Measurements from ENCODE around the gene PCGF6.

Gene PCGF6

GRCh38 chr10:103256613-103257012 is 94.3 kb downstream of the PCGF6 start:
- no peak for DNase-seq (ENCODE audit: low spot score)

GRCh38 chr10:103254538-103255325 is 96.2 kb downstream of the PCGF6 start:
- DNase-seq (ENCODE audit: low spot score), result no peak

GRCh38 chr10:103254113-103254512 is 96.8 kb downstream of the PCGF6 start:
- no peak for DNase-seq (ENCODE audit: low spot score)
